ENCODE data around the gene NCAPD3.
A peak's percentile ranks its signal among the peaks of the same experiment; 100 is the strongest.
"Not testable (repeated sequence)": the region's sequence is repeated elsewhere in the genome, so short reads cannot be mapped to it uniquely, and the experiment has no call there.

Gene NCAPD3

DNA sequence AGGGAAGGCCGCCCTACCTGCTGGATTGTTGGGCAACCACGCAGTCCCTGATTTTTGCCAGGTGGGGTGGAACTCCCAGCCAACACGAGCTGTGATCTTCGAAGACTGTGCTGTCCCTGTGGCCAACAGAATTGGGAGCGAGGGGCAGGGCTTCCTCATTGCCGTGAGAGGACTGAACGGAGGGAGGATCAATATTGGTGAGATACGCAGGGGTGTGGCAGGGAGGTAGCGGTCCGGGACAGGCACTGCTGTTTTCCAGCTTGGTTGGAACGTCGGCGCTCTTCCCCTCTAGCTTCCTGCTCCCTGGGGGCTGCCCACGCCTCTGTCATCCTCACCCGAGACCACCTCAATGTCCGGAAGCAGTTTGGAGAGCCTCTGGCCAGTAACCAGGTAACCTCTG, 37.2 kb upstream of the NCAPD3 start:
- ChIA-PET POLR2A (interaction anchor here (0.8 kb wide), 1 partner anchor 9 kb away, joined by 3 read pairs; no protein-coding TSS in a partner anchor), CTCF (interaction anchor here (1.2 to 5.8 kb wide), 3 partner anchors 10 to 17 kb away, joined by 5 to 40 read pairs (median 13); partner anchors contain the start of gene GLB1L3)
- no peak for DNase-seq
- peaks cover 2 to 58% (median 38%) of the 10 kb centered on the region in 4 experiments for H3K36me3 ChIP-seq (ENCODE audit: control insufficient read depth in 4 of 4, insufficient read depth in 4 of 4, low read length in 3 of 4)
- no peak overlapping the region for H3K27ac ChIP-seq (ENCODE audit: insufficient read depth in 1 of 2, low read depth in 1 of 2, low read length in 2 of 2, poor library complexity in 1 of 2, severe bottlenecking in 2 of 2)
- H3K9me3 ChIP-seq (ENCODE audit: control extremely low read depth in 1 of 5, control insufficient read depth in 4 of 5, insufficient read depth in 2 of 5, low read depth in 1 of 5, low read length in 4 of 5), result no peaks in the 10 kb centered on the region
- 96% methylated on average over 16 of the region's 16 CpGs for WGBS (ENCODE audit: insufficient coverage)
- no peaks in the 10 kb centered on the region for H3K27me3 ChIP-seq (replicated peaks in 2 of 5; ENCODE audit: control insufficient read depth in 4 of 5, insufficient read depth in 5 of 5, low read length in 4 of 5)
- H3K4me3 ChIP-seq (ENCODE audit: control insufficient read depth in 1 of 7, extremely low read depth in 1 of 7, insufficient read depth in 4 of 7, low read depth in 2 of 7, low read length in 6 of 7), result peak overlapping the region in 1 of 7 experiments; percentile 11
- H3K4me1 ChIP-seq (ENCODE audit: control extremely low read depth in 1 of 4, control insufficient read depth in 4 of 4, insufficient read depth in 4 of 4, low read length in 3 of 4), result peaks cover 2 to 22% (median 14%) of the 10 kb centered on the region in 4 experiments

GRCh38 chr11:134260503-134260902, 36.7 kb upstream of the NCAPD3 start:
- Histone ChIP-seq H3K27me3 (replicated peaks in 2 of 5; ENCODE audit: control insufficient read depth in 4 of 5, insufficient read depth in 5 of 5, low read length in 4 of 5) (no peaks in the 10 kb centered on the region), H3K36me3 (ENCODE audit: control insufficient read depth in 4 of 4, insufficient read depth in 4 of 4, low read length in 3 of 4) (peaks cover 2 to 58% (median 38%) of the 10 kb centered on the region in 4 experiments), H3K27ac (ENCODE audit: insufficient read depth in 1 of 2, low read depth in 1 of 2, low read length in 2 of 2, poor library complexity in 1 of 2, severe bottlenecking in 2 of 2) (no peak overlapping the region), H3K4me1 (ENCODE audit: control extremely low read depth in 1 of 4, control insufficient read depth in 4 of 4, insufficient read depth in 4 of 4, low read length in 3 of 4) (peaks cover 2 to 22% (median 14%) of the 10 kb centered on the region in 4 experiments), H3K4me3 (ENCODE audit: control insufficient read depth in 1 of 7, extremely low read depth in 1 of 7, insufficient read depth in 4 of 7, low read depth in 2 of 7, low read length in 6 of 7) (peak overlapping the region in 2 of 7 experiments; percentile 11 to 22), H3K9me3 (ENCODE audit: control extremely low read depth in 1 of 5, control insufficient read depth in 4 of 5, insufficient read depth in 2 of 5, low read depth in 1 of 5, low read length in 4 of 5) (no peaks in the 10 kb centered on the region)
- peak in 2 of 3 donors; percentile 32 to 37 for DNase-seq
- CTCF ChIA-PET, result interaction anchor here (3.8 to 5.8 kb wide), 2 partner anchors 14 to 17 kb away, joined by 13 to 40 read pairs; partner anchors contain the start of gene GLB1L3
- POLR2A ChIA-PET, result no interaction called here

DNA sequence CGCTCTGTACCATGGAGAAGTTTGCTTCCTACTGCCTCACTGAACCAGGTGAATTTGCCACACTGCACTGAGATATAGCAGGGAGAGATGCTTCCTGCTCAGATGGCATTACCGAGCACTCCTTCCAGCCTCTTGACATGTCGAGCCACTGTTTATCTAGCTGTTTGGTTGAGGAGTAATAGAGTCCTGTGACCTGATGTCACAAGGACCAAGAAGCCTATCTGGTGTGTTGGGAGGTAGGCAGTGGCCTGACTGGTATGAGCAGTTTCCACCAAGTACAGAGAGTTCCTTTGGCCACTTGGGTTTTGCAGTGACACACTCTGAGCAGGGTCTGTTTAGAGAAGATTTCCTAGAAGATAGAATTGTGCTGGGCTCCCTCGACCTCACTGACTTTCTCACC, 34.8 kb upstream of the NCAPD3 start:
- no peak for DNase-seq
- H3K36me3 ChIP-seq (ENCODE audit: control insufficient read depth in 4 of 4, insufficient read depth in 4 of 4, low read length in 3 of 4), result peaks cover 2 to 51% (median 35%) of the 10 kb centered on the region in 4 experiments
- ChIA-PET CTCF (interaction anchor here (0.8 to 1.3 kb wide), 2 partner anchors 9 to 17 kb away, joined by 3 read pairs; partner anchors contain the start of gene GLB1L3), POLR2A (no interaction called here)
- no peaks in the 10 kb centered on the region for H3K9me3 ChIP-seq (ENCODE audit: control extremely low read depth in 1 of 5, control insufficient read depth in 4 of 5, insufficient read depth in 2 of 5, low read depth in 1 of 5, low read length in 4 of 5)
- WGBS (ENCODE audit: insufficient coverage), result 100% methylated on average over 4 of the region's 4 CpGs
- H3K4me3 ChIP-seq (ENCODE audit: control insufficient read depth in 1 of 7, extremely low read depth in 1 of 7, insufficient read depth in 4 of 7, low read depth in 2 of 7, low read length in 6 of 7), result no peak overlapping the region
- H3K4me1 ChIP-seq (ENCODE audit: control extremely low read depth in 1 of 4, control insufficient read depth in 4 of 4, insufficient read depth in 4 of 4, low read length in 3 of 4), result peaks cover 5 to 28% (median 18%) of the 10 kb centered on the region in 4 experiments
- H3K27ac ChIP-seq (ENCODE audit: insufficient read depth in 1 of 2, low read depth in 1 of 2, low read length in 2 of 2, poor library complexity in 1 of 2, severe bottlenecking in 2 of 2), result no peak overlapping the region
- H3K27me3 ChIP-seq (replicated peaks in 2 of 5; ENCODE audit: control insufficient read depth in 4 of 5, insufficient read depth in 5 of 5, low read length in 4 of 5), result no peaks in the 10 kb centered on the region

DNA sequence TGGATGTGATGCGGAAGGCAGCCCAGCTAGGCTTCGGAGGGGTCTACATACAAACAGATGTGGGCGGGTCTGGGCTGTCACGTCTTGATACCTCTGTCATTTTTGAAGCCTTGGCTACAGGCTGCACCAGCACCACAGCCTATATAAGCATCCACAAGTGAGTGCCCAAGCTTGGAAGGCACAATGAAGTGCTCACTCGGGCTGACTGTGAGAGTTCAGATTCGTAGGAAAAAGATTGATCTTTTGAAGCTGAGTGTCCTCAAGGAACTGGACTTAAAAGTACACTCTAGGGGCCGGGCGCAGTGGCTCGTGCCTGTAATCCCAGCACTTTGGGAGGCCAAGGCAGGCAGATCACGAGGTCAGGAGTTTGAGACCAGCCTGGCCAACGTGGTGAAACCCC, 33.3 kb upstream of the NCAPD3 start:
- H3K27me3 ChIP-seq (replicated peaks in 2 of 5; ENCODE audit: control insufficient read depth in 4 of 5, insufficient read depth in 5 of 5, low read length in 4 of 5), result no peaks in the 10 kb centered on the region
- H3K36me3 ChIP-seq (ENCODE audit: control insufficient read depth in 4 of 4, insufficient read depth in 4 of 4, low read length in 3 of 4), result peaks cover 0 to 37% (median 23%) of the 10 kb centered on the region in 4 experiments
- WGBS (ENCODE audit: insufficient coverage), result 97% methylated on average over 11 of the region's 11 CpGs
- H3K9me3 ChIP-seq (ENCODE audit: control extremely low read depth in 1 of 5, control insufficient read depth in 4 of 5, insufficient read depth in 2 of 5, low read depth in 1 of 5, low read length in 4 of 5), result no peaks in the 10 kb centered on the region
- peaks cover 7 to 35% (median 23%) of the 10 kb centered on the region in 4 experiments for H3K4me1 ChIP-seq (ENCODE audit: control extremely low read depth in 1 of 4, control insufficient read depth in 4 of 4, insufficient read depth in 4 of 4, low read length in 3 of 4)
- ChIA-PET POLR2A (interaction anchor here (0.6 kb wide), 1 partner anchor 60 kb away, joined by 5 read pairs; no protein-coding TSS in a partner anchor), CTCF (interaction anchor here (1.7 to 2.9 kb wide), 2 partner anchors 8 to 17 kb away, joined by 4 to 11 read pairs; no protein-coding TSS in a partner anchor)
- H3K4me3 ChIP-seq (ENCODE audit: control insufficient read depth in 1 of 7, extremely low read depth in 1 of 7, insufficient read depth in 4 of 7, low read depth in 2 of 7, low read length in 6 of 7), result no peak overlapping the region
- no peak for DNase-seq
- H3K27ac ChIP-seq (ENCODE audit: insufficient read depth in 1 of 2, low read depth in 1 of 2, low read length in 2 of 2, poor library complexity in 1 of 2, severe bottlenecking in 2 of 2), result no peak overlapping the region

- peaks cover 0 to 32% (median 24%) of the 10 kb centered on the region in 4 experiments for H3K36me3 ChIP-seq (ENCODE audit: control insufficient read depth in 4 of 4, insufficient read depth in 4 of 4, low read length in 3 of 4)
- not testable (repeated sequence) for DNase-seq; H3K27ac ChIP-seq (ENCODE audit: insufficient read depth in 1 of 2, low read depth in 1 of 2, low read length in 2 of 2, poor library complexity in 1 of 2, severe bottlenecking in 2 of 2); H3K9me3 ChIP-seq (ENCODE audit: control extremely low read depth in 1 of 5, control insufficient read depth in 4 of 5, insufficient read depth in 2 of 5, low read depth in 1 of 5, low read length in 4 of 5); H3K27me3 ChIP-seq (replicated peaks in 2 of 5; ENCODE audit: control insufficient read depth in 4 of 5, insufficient read depth in 5 of 5, low read length in 4 of 5); H3K4me3 ChIP-seq (ENCODE audit: control insufficient read depth in 1 of 7, extremely low read depth in 1 of 7, insufficient read depth in 4 of 7, low read depth in 2 of 7, low read length in 6 of 7)
- H3K4me1 ChIP-seq (ENCODE audit: control extremely low read depth in 1 of 4, control insufficient read depth in 4 of 4, insufficient read depth in 4 of 4, low read length in 3 of 4), result peaks cover 9 to 22% (median 16%) of the 10 kb centered on the region in 4 experiments
- ChIA-PET POLR2A (interaction anchor here (1.5 kb wide), 1 partner anchor 9 kb away, joined by 5 read pairs; no protein-coding TSS in a partner anchor), CTCF (interaction anchor here (0.9 to 2.9 kb wide), 5 partner anchors 10 to 29 kb away, joined by 3 to 11 read pairs (median 4); no protein-coding TSS in a partner anchor)
- 100% methylated on average over 5 of the region's 5 CpGs for WGBS (ENCODE audit: insufficient coverage)
Observed at GRCh38 chr11:134255184-134255561, 31.4 kb upstream of the NCAPD3 start.

DNA sequence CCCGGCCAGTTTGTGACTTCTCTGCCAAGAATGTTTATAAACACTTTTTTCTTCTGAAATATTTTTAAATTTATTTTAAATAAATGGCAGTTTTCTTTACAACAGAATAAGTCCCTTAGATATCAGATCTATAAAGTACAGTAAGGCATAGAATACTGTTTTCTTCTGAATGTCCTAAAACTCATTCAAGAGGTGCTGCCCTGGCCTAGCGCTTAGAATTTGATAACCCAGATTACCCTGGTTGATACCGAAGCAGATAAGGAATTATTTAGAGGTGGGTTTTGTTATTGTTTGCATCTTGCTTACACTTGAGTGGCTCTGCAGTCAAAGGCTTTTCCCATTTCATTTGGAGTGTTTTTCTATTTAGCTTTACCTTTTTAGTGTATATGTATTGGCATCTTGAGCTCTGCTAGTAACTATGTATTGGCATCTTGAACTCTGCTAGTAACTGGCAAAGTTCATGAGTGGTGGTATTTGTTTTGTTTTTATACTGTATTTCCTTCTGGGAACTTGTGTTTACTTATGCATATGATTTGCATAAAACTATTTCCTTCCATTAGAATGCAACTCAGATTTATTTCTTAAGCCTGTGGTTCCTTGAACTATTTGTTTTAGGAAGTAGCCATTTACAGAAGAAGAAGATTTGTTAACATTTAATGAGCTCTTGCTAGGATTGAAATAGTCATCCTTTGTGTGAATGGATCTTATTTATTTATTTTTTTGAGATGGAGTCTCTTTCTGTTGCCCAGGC, 30.8 kb upstream of the NCAPD3 start:
- 92% methylated on average over 2 of the region's 3 CpGs for WGBS (ENCODE audit: insufficient coverage)
- CTCF ChIA-PET, result interaction anchor here (0.9 to 2.9 kb wide), 5 partner anchors 10 to 28 kb away, joined by 3 to 11 read pairs (median 4); no protein-coding TSS in a partner anchor
- POLR2A ChIA-PET, result interaction anchor here (1.5 kb wide), 1 partner anchor 10 kb away, joined by 5 read pairs; no protein-coding TSS in a partner anchor
- Histone ChIP-seq H3K9me3 (ENCODE audit: control extremely low read depth in 1 of 5, control insufficient read depth in 4 of 5, insufficient read depth in 2 of 5, low read depth in 1 of 5, low read length in 4 of 5) (no peaks in the 10 kb centered on the region), H3K4me3 (ENCODE audit: control insufficient read depth in 1 of 7, extremely low read depth in 1 of 7, insufficient read depth in 4 of 7, low read depth in 2 of 7, low read length in 6 of 7) (peak overlapping the region in 4 of 7 experiments; percentile 28 to 100 (median 85)), H3K4me1 (ENCODE audit: control extremely low read depth in 1 of 4, control insufficient read depth in 4 of 4, insufficient read depth in 4 of 4, low read length in 3 of 4) (peaks cover 9 to 20% (median 12%) of the 10 kb centered on the region in 4 experiments), H3K36me3 (ENCODE audit: control insufficient read depth in 4 of 4, insufficient read depth in 4 of 4, low read length in 3 of 4) (peaks cover 0 to 34% (median 28%) of the 10 kb centered on the region in 4 experiments), H3K27me3 (replicated peaks in 2 of 5; ENCODE audit: control insufficient read depth in 4 of 5, insufficient read depth in 5 of 5, low read length in 4 of 5) (no peaks in the 10 kb centered on the region), H3K27ac (ENCODE audit: insufficient read depth in 1 of 2, low read depth in 1 of 2, low read length in 2 of 2, poor library complexity in 1 of 2, severe bottlenecking in 2 of 2) (no peak overlapping the region)
- DNase-seq, result no peak

All from common myeloid progenitor, CD34-positive (primary cell).